Right lobe of liver (tissue), 6 donors: Measurements from ENCODE around the gene MYLK4. TPM values are rescaled to one million over a fixed set of nuclear protein-coding genes. Genes with fewer than 3 reads are reported as not detected.

Source experiments
- ATAC-seq, 4 donors: fragments of 200-7000 bp; cut with Tn5 transposase; one replicate each; pipeline ENCODE4 v1.9.1; 2020; ENCODE audit warnings: mild to moderate bottlenecking in 4 of 4, moderate library complexity in 4 of 4
- DNase-seq, 3 donors: peaks; one replicate each; pipeline ENCODE4 v3.0.0-alpha.2; 2020
- H3K27ac ChIP-seq, 3 donors: fragments of 200-600 bp; one replicate each; pipeline ENCODE4 v1.8.0; 2022
- H3K27me3 ChIP-seq, 2 donors: fragments of 200-600 bp; one replicate each; pipeline ENCODE4 v1.8.0; 2022
- H3K36me3 ChIP-seq, 4 donors: fragments of 200-600 bp; sonication (generic) in 1 of 4; one replicate each; pipeline versions ENCODE4 v1.5.1 to v1.8.0; 2017 to 2022; ENCODE audit warnings: control low read depth in 1 of 4
- H3K4me1 ChIP-seq, 4 donors: fragments of 200-600 bp; sonication (generic) in 1 of 4; one replicate each; pipeline versions ENCODE4 v1.5.1 to v1.8.0; 2017 to 2022; ENCODE audit warnings: control low read depth in 1 of 4
- H3K4me3 ChIP-seq, 3 donors: fragments of 200-600 bp; one replicate each; pipeline ENCODE4 v1.8.0; 2022
- H3K9me3 ChIP-seq, 4 donors: fragments of 200-600 bp; sonication (generic) in 1 of 4; one replicate each; pipeline versions ENCODE4 v1.5.1 to v1.8.0; 2017 to 2022; ENCODE audit warnings: control low read depth in 1 of 4
- CTCF ChIP-seq, 4 donors: fragments of 200-600 bp in 3 of 4; fragments of 450-650 bp in 1 of 4; IDR thresholded peaks; one replicate each; pipeline versions ENCODE4 v1.5.1 to v1.8.0; 2016 to 2022; ENCODE audit warnings: antibody characterized with exemption in 4 of 4, mild to moderate bottlenecking in 2 of 4
- POLR2A ChIP-seq: fragments of 450-650 bp; IDR thresholded peaks from one replicate; pipeline ENCODE4 v1.6.1; 2017; ENCODE audit warnings: antibody characterized with exemption, mild to moderate bottlenecking
- WGBS: methylation state at CpG from one replicate; pipeline ENCODE4 v1.1.6; 2018; ENCODE audit warnings: low coverage, low lambda C conversion rate; ENCODE audit not compliant: insufficient coverage; ENCODE audit errors: missing lambda C conversion rate; 5-methylcytosine and 5-hydroxymethylcytosine counted together
- intact Hi-C, 2 donors: fragments of 100-400 bp; cut with DNase I; formaldehyde crosslinking; loops; one replicate each; pipeline versions ENCODE4 v1.11.2 to v1.14.1; 2022
- total RNA-seq, 6 experiments: library from RNA; depleted of rRNA in 2 of 6; stranded (reverse); fragments of >200 nt in 2 of 6; fragmentation: NEBNext Ultra II Directional in 3 of 6; extraction: Animal tissue kit (Norgen Biotek cat#: 25700) in 3 of 6; gene quantifications; one replicate each; pipeline versions ENCODE4 v1.1.0 to v1.2.4, GENCODE V29; 2016 to 2023
- donor health status: DM: no; HTN: yes; CAD: no.
- donor health status: DM: no; HTN: no; CAD: no.
- donor health status: DM: no; HTN: no; CAD: no.
- donor health status: DM: no; HTN: yes; CAD: no.
- donor health status: DM: no; HTN: yes; CAD: no.

MYLK4 gene
- total RNA-seq, 6 experiments from 2014 or later: 0.22 to 0.46 (median 0.27) TPM; not detected in 1

GRCh38 chr6:2659882-2660281, 90.8 kb downstream of the MYLK4 start:
- Histone ChIP-seq H3K9me3 (no peaks in the 10 kb centered on the region), H3K36me3 (no peaks in the 10 kb centered on the region), H3K27me3 (no peaks in the 10 kb centered on the region), H3K4me1 (no peaks in the 10 kb centered on the region), H3K27ac (no peak overlapping the region), H3K4me3 (no peak overlapping the region)
- intact Hi-C loops: no loop called here
- TF ChIP-seq POLR2A (no peak), CTCF (IDR thresholded peaks at IDR 0.05) (no peak)
- WGBS: 41% methylated on average over 3 of the region's 4 CpGs
- no peak for ATAC-seq
- no peak for DNase-seq

GRCh38 chr6:2659381-2659780, 91.3 kb downstream of the MYLK4 start:
- ATAC-seq (no peak), DNase-seq (no peak)
- Histone ChIP-seq H3K9me3 (no peaks in the 10 kb centered on the region), H3K36me3 (no peaks in the 10 kb centered on the region), H3K4me1 (no peaks in the 10 kb centered on the region), H3K27ac (no peak overlapping the region), H3K27me3 (no peaks in the 10 kb centered on the region), H3K4me3 (no peak overlapping the region)
- WGBS: 79% methylated on average over 5 of the region's 5 CpGs
- intact Hi-C loops: no loop called here
- TF ChIP-seq CTCF (IDR thresholded peaks at IDR 0.05) (no peak), POLR2A (no peak)

- H3K27ac ChIP-seq: no peak overlapping the region
- TF ChIP-seq POLR2A (no peak), CTCF (IDR thresholded peaks at IDR 0.05) (no peak)
- intact Hi-C loops: no loop called here
- no peak for DNase-seq
- no peaks in the 10 kb centered on the region for H3K9me3 ChIP-seq
- H3K4me1 ChIP-seq: no peaks in the 10 kb centered on the region
- H3K36me3 ChIP-seq: no peaks in the 10 kb centered on the region
- H3K27me3 ChIP-seq: no peaks in the 10 kb centered on the region
- ATAC-seq: peak in 1 of 4 donors; percentile 28
- WGBS: 70% methylated on average over 4 of the region's 5 CpGs
- H3K4me3 ChIP-seq: no peak overlapping the region
Observed at GRCh38 chr6:2658788-2659187, 91.9 kb downstream of the MYLK4 start.

- intact Hi-C loops: no loop called here
- DNase-seq: no peak
- ATAC-seq: no peak
Observed at GRCh38 chr6:2656460-2657079, 94.2 kb downstream of the MYLK4 start.

More at GRCh38 chr6:2656460-2657079, 94.2 kb downstream of the MYLK4 start:
- H3K27me3 ChIP-seq: no peaks in the 10 kb centered on the region
- TF ChIP-seq POLR2A: no peak
- no peak for TF ChIP-seq CTCF (IDR thresholded peaks at IDR 0.05)
- whole genome bisulfite sequencing: 62% methylated on average over 5 of the region's 5 CpGs
- H3K4me3 ChIP-seq: no peak overlapping the region
- no peaks in the 10 kb centered on the region for H3K9me3 ChIP-seq
- H3K4me1 ChIP-seq: no peaks in the 10 kb centered on the region
- H3K36me3 ChIP-seq: no peaks in the 10 kb centered on the region
- H3K27ac ChIP-seq: no peak overlapping the region
